ENCODE measurements around the gene LYRM1. TPM values are rescaled to one million over a fixed set of nuclear protein-coding genes. Genes with fewer than 3 reads are reported as not detected.

Gene LYRM1
- total and polyA plus RNA-seq, 12 donors, result 37.4 to 69.4 (median 53.4) TPM

- Histone ChIP-seq H3K36me3 (no peaks in the 10 kb centered on the region), H3K4me3 (peak overlapping the region in 1 of 10 donors; percentile 6), H3K27me3 (no peaks in the 10 kb centered on the region), H3K27ac (peak overlapping the region in 9 of 10 donors; percentile 59 to 97 (median 69)), H3K4me1 (peaks cover 18 to 85% (median 67%) of the 10 kb centered on the region in 9 donors), H3K9me3 (no peaks in the 10 kb centered on the region)
- intact Hi-C loops (cut with DNase I), result loop anchor here in 7 of 10 donors (5.0 to 10.0 kb wide), 5 partner anchors 37 to 97 kb away; partner anchors contain the start of genes ERI2 (in 1 of the 7) and REXO5 (in 1 of the 7)
- TF ChIP-seq CTCF (IDR thresholded peaks at IDR 0.05), result no peak
- ATAC-seq (no peak), DNase-seq (no peak)
- 37 to 44% methylated on average over 5 of the region's 5 CpGs for WGBS, 2 donors
These were observed 3.4 kb downstream of the LYRM1 start for GRCh38 chr16:20903899-20904506.

- peaks cover 18 to 81% (median 62%) of the 10 kb centered on the region in 9 donors for H3K4me1 ChIP-seq
- no peaks in the 10 kb centered on the region for H3K9me3 ChIP-seq
- no peaks in the 10 kb centered on the region for H3K36me3 ChIP-seq
- no peak for TF ChIP-seq CTCF (IDR thresholded peaks at IDR 0.05)
- WGBS, 2 donors, result 26 to 35% methylated on average over 3 of the region's 3 CpGs
- H3K4me3 ChIP-seq, result peak overlapping the region in 1 of 10 donors; percentile 6
- H3K27me3 ChIP-seq, result no peaks in the 10 kb centered on the region
- no peak for DNase-seq
- H3K27ac ChIP-seq, result peak overlapping the region; percentile 2 to 97 (median 70)
- no peak for ATAC-seq
- intact Hi-C loops (cut with DNase I), result loop anchor here in 7 of 10 donors (5.0 to 10.0 kb wide), 5 partner anchors 37 to 97 kb away; partner anchors contain the start of genes ERI2 (in 1 of the 7) and REXO5 (in 1 of the 7)
These were observed 4.0 kb downstream of the LYRM1 start for GRCh38 chr16:20904507-20905081.

GRCh38 chr16:20905576-20905975, 5.0 kb downstream of the LYRM1 start:
- peak overlapping the region; percentile 50 to 97 (median 70) for H3K27ac ChIP-seq
- peaks cover 18 to 90% (median 60%) of the 10 kb centered on the region in 9 donors for H3K4me1 ChIP-seq
- intact Hi-C loops (cut with DNase I), result loop anchor here in 1 of 10 donors (10.0 kb wide), 1 partner anchor 51 kb away; no protein-coding TSS in a partner anchor
- no peaks in the 10 kb centered on the region for H3K36me3 ChIP-seq
- WGBS, 2 donors, result 48 to 54% methylated on average over 3 of the region's 3 CpGs
- no peaks in the 10 kb centered on the region for H3K27me3 ChIP-seq
- DNase-seq (no peak), ATAC-seq (no peak)
- no peak for TF ChIP-seq CTCF (IDR thresholded peaks at IDR 0.05)
- H3K9me3 ChIP-seq, result no peaks in the 10 kb centered on the region
- H3K4me3 ChIP-seq, result no peak overlapping the region

GRCh38 chr16:20906341-20907255, 6.0 kb downstream of the LYRM1 start:
- Histone ChIP-seq H3K27ac (peak overlapping the region; percentile 50 to 97 (median 70)), H3K9me3 (no peaks in the 10 kb centered on the region), H3K27me3 (no peaks in the 10 kb centered on the region), H3K36me3 (no peaks in the 10 kb centered on the region), H3K4me3 (no peak overlapping the region), H3K4me1 (peaks cover 18 to 95% (median 65%) of the 10 kb centered on the region in 9 donors)
- DNase-seq (no peak), ATAC-seq (peak; percentile 20 to 52 (median 34))
- WGBS, 2 donors, result 69 to 78% methylated on average over 4 of the region's 4 CpGs
- TF ChIP-seq CTCF (IDR thresholded peaks at IDR 0.05), result no peak
- intact Hi-C loops (cut with DNase I), result loop anchor here in 1 of 10 donors (10.0 kb wide), 1 partner anchor 52 kb away; no protein-coding TSS in a partner anchor

Measured in heart right ventricle (tissue), 16 donors.